KOPT-K1 (cell line): ENCODE measurements around the gene MARCHF5.
"Not testable (repeated sequence)": the region's sequence is repeated elsewhere in the genome, so short reads cannot be mapped to it uniquely, and the experiment has no call there.

Experiments used
- H3K27ac ChIP-seq: fragments of 200-600 bp; sonication (generic); 2 replicates; pipeline ENCODE4 v1.5.1; 2016; ENCODE audit warnings: antibody characterized with exemption, mild to moderate bottlenecking, low read depth, low read length; ENCODE audit not compliant: poor library complexity, severe bottlenecking
- H3K36me3 ChIP-seq: fragments of 200-600 bp; sonication (generic); 2 replicates; pipeline ENCODE4 v1.5.1; 2017; ENCODE audit warnings: antibody characterized with exemption, mild to moderate bottlenecking, low read length, moderate library complexity; ENCODE audit not compliant: insufficient read depth
- H3K9me3 ChIP-seq: fragments of 200-600 bp; sonication (generic); 2 replicates; pipeline ENCODE4 v1.5.1; 2017; ENCODE audit warnings: antibody characterized with exemption, low read length, mild to moderate bottlenecking; ENCODE audit not compliant: insufficient read depth, poor library complexity, severe bottlenecking

The MARCHF5 gene

DNA sequence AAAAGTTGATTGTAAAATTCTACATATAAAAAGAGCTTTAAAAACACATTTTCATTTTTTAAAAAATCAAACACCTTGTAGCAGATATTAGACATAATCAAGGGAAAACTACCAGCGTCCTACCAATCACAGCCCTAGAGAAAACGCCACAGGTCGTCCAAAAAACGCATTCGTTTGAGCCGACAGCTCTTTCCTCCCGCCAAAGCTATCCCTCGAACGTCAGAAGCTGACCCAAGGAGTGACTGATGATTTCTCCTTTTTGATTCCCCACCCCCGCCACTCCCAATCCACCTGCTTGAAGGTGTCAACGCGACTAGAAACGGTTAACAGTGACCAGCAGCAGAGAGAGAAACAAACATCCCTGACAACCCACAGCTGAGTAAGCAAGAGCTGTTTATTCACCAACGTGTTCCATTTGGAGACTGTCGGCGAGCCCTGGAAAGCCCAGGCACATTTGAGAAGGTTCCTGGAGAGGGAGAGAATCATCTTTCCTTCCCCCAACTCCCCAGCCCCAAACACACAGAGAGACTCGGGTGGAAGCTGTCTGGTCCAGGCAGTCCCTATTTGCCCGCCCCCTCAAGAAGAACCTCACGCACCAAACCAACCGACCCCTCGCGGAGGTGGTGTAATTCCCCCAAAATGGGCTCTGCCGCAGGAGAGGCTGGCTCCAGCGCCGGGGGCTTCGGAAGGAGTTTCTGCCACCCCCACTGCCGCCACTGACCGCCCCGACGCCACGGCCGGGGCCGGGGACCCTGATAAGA lies 711 bp upstream of the MARCHF5 start:
- H3K36me3 ChIP-seq = peaks cover 20% of the 10 kb centered on the region
- peak overlapping the region; percentile 69 for H3K27ac ChIP-seq
- H3K9me3 ChIP-seq = no peaks in the 10 kb centered on the region

DNA sequence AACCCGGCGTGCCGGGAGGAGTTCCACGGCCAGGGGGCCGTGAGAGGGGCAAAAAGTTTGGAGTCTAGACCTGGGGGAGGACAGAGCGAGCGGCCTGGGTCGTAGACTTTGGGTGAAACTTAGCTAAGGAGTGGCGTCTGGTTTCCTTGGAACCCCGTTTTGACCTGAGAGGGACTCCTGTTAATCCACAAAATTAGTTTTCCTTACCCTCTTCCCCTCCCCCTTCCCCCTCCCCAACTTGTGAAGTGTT lies 574 bp downstream of the MARCHF5 start:
- peaks cover 27% of the 10 kb centered on the region for H3K36me3 ChIP-seq
- no peaks in the 10 kb centered on the region for H3K9me3 ChIP-seq
- H3K27ac ChIP-seq = peak overlapping the region; percentile 69

DNA sequence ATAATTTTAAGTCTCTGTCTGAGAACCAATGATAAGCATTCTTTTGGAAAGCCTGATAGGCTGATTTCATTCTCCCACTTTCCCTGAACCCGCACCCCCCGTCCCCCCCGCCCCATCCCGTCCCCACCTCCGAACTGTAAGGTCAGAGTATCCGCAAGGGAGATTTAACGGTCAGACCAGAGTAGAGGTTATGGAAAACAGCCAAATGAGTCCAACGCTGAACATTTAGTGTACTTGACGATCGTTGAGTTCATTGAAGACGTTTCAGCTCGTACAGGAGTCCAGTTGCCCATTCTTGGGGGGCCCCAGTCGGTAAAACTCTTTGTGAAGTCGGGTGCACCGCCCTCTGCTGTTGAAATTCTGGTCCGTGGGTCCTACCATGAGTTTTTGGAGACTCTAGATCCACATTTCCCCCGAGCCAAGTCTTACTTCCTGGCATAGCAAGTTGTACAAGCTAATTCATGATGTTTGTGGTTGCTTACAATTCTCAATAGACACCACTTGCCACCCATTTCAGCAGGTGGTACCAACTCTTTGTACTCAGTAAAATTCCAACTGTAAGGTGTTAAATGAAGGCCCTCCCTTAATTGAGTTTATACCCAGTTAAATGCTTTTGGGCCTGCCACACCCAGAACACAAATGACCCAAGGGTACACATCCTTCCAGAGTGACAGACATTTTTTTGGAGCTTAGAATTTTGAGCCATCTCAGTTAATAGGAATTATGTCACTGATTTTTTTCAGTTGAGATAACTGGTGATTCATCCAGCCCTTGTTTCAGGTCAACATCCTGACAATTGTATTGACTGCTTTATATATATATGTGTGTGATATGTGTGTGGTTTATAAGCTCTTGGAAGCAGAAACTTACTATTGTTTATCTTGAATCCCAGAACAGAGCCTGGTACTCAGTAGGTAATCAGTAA lies 1.2 kb downstream of the MARCHF5 start:
- H3K27ac ChIP-seq = peak overlapping the region; percentile 69
- H3K36me3 ChIP-seq = peaks cover 29% of the 10 kb centered on the region

GRCh38 chr10:92298487-92298886 lies 7.5 kb downstream of the MARCHF5 start:
- Histone ChIP-seq H3K27ac (no peak overlapping the region), H3K9me3 (no peaks in the 10 kb centered on the region), H3K36me3 (peaks cover 56% of the 10 kb centered on the region)

More for the DNA sequence above, 1.2 kb downstream of the MARCHF5 start:
- no peaks in the 10 kb centered on the region for H3K9me3 ChIP-seq

DNA sequence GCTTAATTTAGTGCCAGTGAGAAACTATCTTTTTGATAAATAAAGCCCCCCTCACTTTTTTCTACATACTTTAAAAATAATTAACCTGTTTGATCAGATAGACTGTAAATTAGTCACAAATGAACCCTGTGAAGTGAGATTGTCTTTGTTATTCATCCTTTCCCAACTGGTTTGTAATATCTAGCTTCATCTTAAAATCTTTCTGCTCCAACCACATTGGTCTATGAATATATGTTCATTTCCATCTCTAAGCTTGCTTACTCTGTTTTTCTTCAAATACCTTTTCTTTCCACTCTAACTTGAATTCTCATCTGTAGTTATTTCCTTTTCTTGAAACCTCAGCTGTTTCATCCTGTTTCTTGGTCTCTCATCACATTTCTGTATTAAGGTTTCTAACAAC lies 12.1 kb downstream of the MARCHF5 start:
- no peaks in the 10 kb centered on the region for H3K9me3 ChIP-seq
- no peak overlapping the region for H3K27ac ChIP-seq
- peaks cover 33% of the 10 kb centered on the region for H3K36me3 ChIP-seq

- peaks cover 28% of the 10 kb centered on the region for H3K36me3 ChIP-seq
- no peaks in the 10 kb centered on the region for H3K9me3 ChIP-seq
- no peak overlapping the region for H3K27ac ChIP-seq
Observed at GRCh38 chr10:92304061-92304460, 13.1 kb downstream of the MARCHF5 start.

DNA sequence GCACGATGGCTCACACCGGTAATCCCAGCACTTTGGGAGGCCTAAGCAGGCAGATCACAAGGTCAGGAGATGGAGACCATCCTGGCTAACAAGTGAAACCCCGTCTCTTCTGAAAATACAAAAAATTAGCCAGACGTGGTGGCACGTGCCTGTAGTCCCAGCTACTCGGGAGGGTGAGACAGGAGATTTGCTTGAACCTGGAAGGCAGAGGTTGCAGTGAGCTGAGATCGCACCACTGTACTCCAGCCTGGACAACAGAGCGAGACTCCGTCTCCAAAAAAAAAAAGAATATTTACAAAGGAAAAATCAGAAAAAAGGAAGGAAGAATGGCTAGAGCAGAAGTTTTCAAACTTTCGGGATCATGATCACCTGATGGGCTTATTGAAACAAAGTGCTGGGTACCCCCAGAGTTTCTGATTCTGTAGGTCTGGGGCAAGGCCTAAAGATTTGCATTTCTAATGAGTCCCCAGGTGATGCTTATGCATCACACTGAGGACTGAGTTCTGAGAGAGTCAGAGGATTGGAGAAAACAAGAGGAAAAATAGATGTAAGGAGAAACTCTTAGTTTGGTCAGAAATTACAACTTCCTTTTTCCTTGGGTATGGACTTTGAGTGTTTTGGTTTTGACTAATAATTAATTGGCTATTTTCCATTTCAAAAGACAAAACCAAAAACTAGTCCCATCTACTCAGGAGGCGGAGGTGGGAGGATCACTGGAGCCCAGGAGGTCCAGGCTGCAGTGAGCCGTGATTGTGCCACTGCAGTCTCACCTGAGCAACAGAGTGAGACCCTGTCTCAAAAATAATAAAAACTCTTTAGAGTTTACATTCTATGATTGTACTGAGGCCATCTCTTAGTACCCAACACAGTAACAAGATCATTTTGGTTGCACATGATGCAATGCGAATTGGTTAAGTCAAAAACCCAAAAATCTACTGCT lies 14.4 kb downstream of the MARCHF5 start:
- H3K36me3 ChIP-seq = peaks cover 16% of the 10 kb centered on the region
- H3K9me3 ChIP-seq = no peaks in the 10 kb centered on the region
- H3K27ac ChIP-seq = no peak overlapping the region

DNA sequence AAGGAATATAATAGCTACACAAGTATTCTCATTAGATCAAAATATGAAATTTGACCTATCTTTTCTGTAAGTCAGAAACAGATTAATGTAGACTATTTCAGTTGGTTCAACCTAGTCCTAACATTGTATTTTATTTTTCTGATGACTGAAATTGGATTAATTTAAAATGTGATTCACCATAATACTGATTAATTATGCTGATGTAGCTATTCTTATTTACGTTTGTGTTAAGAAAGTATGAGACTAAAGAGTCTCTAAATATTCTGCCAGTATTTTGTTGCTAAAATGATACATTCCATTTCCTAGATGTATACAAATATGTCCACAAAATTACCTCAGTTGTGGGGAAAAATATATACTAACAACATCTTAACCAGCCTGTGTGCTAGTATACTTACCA lies 18.3 kb downstream of the MARCHF5 start:
- Histone ChIP-seq H3K27ac (no peak overlapping the region), H3K36me3 (peaks cover 33% of the 10 kb centered on the region), H3K9me3 (no peaks in the 10 kb centered on the region)

- H3K27ac ChIP-seq = no peak overlapping the region
- no peaks in the 10 kb centered on the region for H3K9me3 ChIP-seq
- peaks cover 70% of the 10 kb centered on the region for H3K36me3 ChIP-seq
Observed at GRCh38 chr10:92313750-92314149, 22.8 kb downstream of the MARCHF5 start.

- H3K36me3 ChIP-seq = peaks cover 79% of the 10 kb centered on the region
Observed at GRCh38 chr10:92316610-92317009, 25.6 kb downstream of the MARCHF5 start.

DNA sequence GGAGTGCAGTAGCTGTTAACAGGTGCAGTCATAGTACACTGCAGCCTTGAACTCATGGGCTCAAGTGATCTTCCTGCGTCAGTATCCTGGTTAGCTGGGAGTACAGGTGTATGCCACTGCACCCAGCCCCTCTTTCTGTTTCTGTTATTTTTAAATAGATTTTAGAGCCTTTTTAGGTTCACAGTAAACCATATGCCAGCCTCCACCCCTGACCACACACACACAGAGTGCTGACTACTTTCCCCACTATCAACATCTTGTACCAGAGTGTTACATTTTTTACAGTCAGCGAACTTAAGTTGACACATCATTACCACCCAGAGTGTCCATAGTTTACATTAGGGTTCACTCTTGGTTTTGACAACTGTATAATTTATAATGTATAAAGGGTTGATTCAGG lies 32.1 kb downstream of the MARCHF5 start:
- peaks cover 9% of the 10 kb centered on the region for H3K9me3 ChIP-seq
- no peak overlapping the region for H3K27ac ChIP-seq
- peaks cover 31% of the 10 kb centered on the region for H3K36me3 ChIP-seq

More at GRCh38 chr10:92316610-92317009, 25.6 kb downstream of the MARCHF5 start:
- H3K27ac ChIP-seq = no peak overlapping the region
- peaks cover 9% of the 10 kb centered on the region for H3K9me3 ChIP-seq

DNA sequence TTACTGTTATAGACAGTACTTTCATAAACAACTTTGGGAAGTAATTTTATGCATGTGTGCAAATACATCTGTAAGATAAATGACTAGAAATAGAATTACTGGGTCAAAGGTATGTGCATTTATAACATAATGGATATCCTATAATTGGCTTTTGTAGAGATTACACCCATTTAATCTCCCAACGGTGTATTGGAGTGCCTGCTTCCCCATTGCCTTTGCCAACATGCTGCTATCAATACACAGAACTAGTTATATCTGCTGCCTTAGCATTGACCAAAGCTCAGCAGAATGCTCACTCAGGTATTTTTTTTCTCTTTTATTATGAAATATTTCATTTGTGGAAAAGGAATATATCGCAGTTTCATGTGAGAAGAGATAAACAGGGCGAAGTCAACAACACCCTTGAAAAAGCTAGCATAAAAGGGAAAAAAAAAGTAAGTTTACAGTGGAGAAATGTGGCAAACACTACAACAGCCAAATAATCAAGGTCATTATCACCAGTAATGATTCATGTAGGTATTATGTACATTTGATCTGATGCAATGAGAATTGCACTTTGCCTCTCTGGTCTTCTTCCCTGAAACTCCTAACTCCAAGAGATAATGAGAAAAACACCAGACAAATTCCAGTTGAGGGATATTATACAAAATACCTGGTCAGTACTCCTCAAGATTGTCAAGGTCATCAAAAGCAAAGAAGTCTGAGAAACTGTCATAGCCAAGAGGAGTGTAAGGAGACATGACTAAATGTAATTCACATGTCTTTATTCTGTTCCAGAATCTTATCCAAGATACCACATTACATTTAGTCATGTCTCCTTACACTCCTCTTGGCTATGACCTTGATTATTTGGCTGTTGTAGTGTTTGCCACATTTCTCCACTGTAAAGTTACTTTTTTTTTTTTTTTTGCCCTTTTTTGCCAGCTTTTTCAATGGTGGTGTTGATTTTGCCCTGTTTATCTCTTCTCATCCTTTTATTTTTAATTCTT lies 36.8 kb downstream of the MARCHF5 start:
- no peaks in the 10 kb centered on the region for H3K9me3 ChIP-seq
- H3K27ac ChIP-seq = no peak overlapping the region
- peaks cover 9% of the 10 kb centered on the region; the same call in 1 of the 2 replicates for H3K36me3 ChIP-seq

DNA sequence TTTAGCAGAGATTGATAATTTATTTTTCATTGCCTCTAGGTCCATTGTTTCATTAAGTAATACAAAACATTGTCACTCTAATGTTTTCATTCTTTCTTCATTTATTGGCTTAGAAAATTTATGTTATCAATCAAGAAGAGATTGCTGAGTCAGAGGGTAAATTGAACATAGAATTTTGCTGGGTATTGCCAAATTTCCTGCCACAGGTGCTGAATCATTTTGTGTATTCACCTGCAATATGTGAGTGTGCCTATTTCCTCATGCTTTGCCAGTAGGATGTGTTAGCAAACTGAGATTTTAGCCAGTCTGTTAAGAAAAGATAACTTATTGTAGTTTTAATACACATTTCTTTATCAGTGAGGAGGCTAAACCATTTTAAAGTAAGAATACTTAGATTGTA lies 38.0 kb downstream of the MARCHF5 start:
- Histone ChIP-seq H3K27ac (no peak overlapping the region), H3K36me3 (peaks cover 15% of the 10 kb centered on the region; the same call in 1 of the 2 replicates), H3K9me3 (no peaks in the 10 kb centered on the region)

GRCh38 chr10:92329927-92330326 lies 39.0 kb downstream of the MARCHF5 start:
- not testable (repeated sequence) for H3K27ac ChIP-seq

More at GRCh38 chr10:92329927-92330326, 39.0 kb downstream of the MARCHF5 start:
- not testable (repeated sequence) for H3K9me3 ChIP-seq
- peaks cover 14% of the 10 kb centered on the region; the same call in 1 of the 2 replicates for H3K36me3 ChIP-seq
